ENCODE results near the gene WDFY4. TPM values are rescaled to one million over a fixed set of nuclear protein-coding genes. Genes with fewer than 3 reads are reported as not detected.

The WDFY4 gene
- total and polyA plus RNA-seq, 2 experiments from 2014 or later: 0.14 TPM; not detected in 1

- no peak for TF ChIP-seq CTCF (conservative IDR thresholded peaks at IDR 0.05; ENCODE audit: low read depth in 2 of 2)
- no peak for TF ChIP-seq JUNB (IDR thresholded peaks at IDR 0.05; ENCODE audit: unreplicated experiment)
- no peak for TF ChIP-seq EZH2phosphoT487 (IDR thresholded peaks at IDR 0.05; ENCODE audit: unreplicated experiment)
- no peak for TF ChIP-seq CREB1 (CRISPR knock-in tag; IDR thresholded peaks at IDR 0.05; ENCODE audit: low read depth)
- no peak for TF ChIP-seq STAT1 (IDR thresholded peaks at IDR 0.05; ENCODE audit: unreplicated experiment)
- TF ChIP-seq ETS1 (IDR thresholded peaks at IDR 0.05): no peak
Observed at GRCh38 chr10:48765527-48765926, 80.9 kb downstream of the WDFY4 start (continued).

GRCh38 chr10:48767373-48768143, 82.9 kb downstream of the WDFY4 start:
- H3K79me2 ChIP-seq (replicated peaks; ENCODE audit: insufficient read depth): no peaks in the 10 kb centered on the region
- Mint-ChIP-seq H3K27me3 (ENCODE audit: insufficient read depth, low read depth, poor library complexity) (peaks cover 3% of the 10 kb centered on the region), H3K27ac (no peak overlapping the region; the same call in 1 of the 2 replicates), H3K4me1 (peaks cover 13% of the 10 kb centered on the region), H3K4me3 (no peak overlapping the region), H3K36me3 (ENCODE audit: low read depth) (no peaks in the 10 kb centered on the region), H3K9me3 (no peaks in the 10 kb centered on the region; the same call in 2 of the 3 replicates)
- no peaks in the 10 kb centered on the region for H3F3A ChIP-seq (replicated peaks; ENCODE audit: low read depth)
- no peaks in the 10 kb centered on the region for H3K27me3 ChIP-seq (ENCODE audit: insufficient read depth)
- ATAC-seq (no peak), DNase-seq (ENCODE audit: low spot score) (no peak)
- TF ChIP-seq EZH2phosphoT487 (IDR thresholded peaks at IDR 0.05; ENCODE audit: unreplicated experiment) (no peak), ZNF331 (CRISPR knock-in tag; IDR thresholded peaks at IDR 0.05; ENCODE audit: low read depth) (no peak), ETS1 (IDR thresholded peaks at IDR 0.05) (no peak), ZNF114 (CRISPR knock-in tag; IDR thresholded peaks at IDR 0.05) (no peak)
- H3K4me3 ChIP-seq: no peak overlapping the region
- no peak overlapping the region for H3K4me2 ChIP-seq
- H3K36me3 ChIP-seq (ENCODE audit: insufficient read depth): no peaks in the 10 kb centered on the region
- H4K20me1 ChIP-seq (replicated peaks; ENCODE audit: insufficient read depth): no peaks in the 10 kb centered on the region
- H3K9me2 ChIP-seq (ENCODE audit: insufficient read depth): no peaks in the 10 kb centered on the region
- H3K4me1 ChIP-seq (ENCODE audit: insufficient read depth): peaks cover 7% of the 10 kb centered on the region; the same call in 1 of the 2 replicates
- H2AFZ ChIP-seq: no peak overlapping the region
- no peak overlapping the region for H3K27ac ChIP-seq (ENCODE audit: low read depth)
